Measurements from ENCODE around the gene PCDH9.

- TF ChIP-seq CTCF (IDR thresholded peaks at IDR 0.05) (no peak), POLR2A (IDR thresholded peaks at IDR 0.05) (no peak)
Measured at GRCh38 chr13:66585669-66586203, 644.4 kb downstream of the PCDH9 start.

All from upper lobe of left lung (tissue), 4 donors.